NCI-H1694 treated with DMSO at 0.1 percent for 48 hours (cell line): Measurements from ENCODE around the gene GNGT2.
A peak's percentile ranks its signal among the peaks of the same experiment; 100 is the strongest.

Source experiments
- DNase-seq: peaks from one replicate; lab custom pipeline; 2025; lab: John Stamatoyannopoulos, UW

Gene GNGT2

GRCh38 chr17:49210158-49211029, at the start of gene GNGT2, which contains the start of gene ABI3:
Gene GNGT2, minus strand, starts transcription at chr17:49210574. Its CDS starts 3,152 bp downstream, at chr17:49207422.
Gene ABI3, plus strand, starts transcription at chr17:49210707. Its CDS starts 18 bp downstream, at chr17:49210725.
- no peak for DNase-seq

DNA sequence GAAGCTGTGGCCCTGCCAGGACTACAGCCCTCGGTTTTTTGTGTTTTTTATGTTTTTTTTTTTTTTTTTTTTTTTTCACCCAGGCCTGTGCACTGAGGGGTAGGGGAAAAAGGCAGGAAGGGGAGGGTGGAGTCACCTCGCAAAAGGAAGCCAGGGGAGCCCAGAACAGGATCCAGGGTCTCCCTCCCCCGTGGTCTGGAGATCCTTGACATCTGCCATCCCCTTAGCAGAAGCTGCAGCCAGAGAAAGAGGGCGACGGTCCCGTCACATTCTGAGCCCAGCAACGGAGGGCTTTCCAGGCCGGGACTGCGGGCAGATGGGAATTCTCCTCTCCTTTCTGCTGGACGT, 49.3 kb upstream of the GNGT2 start:
- no peak for DNase-seq

GRCh38 chr17:49258394-49258793, 48.0 kb upstream of the GNGT2 start:
- DNase-seq = no peak

DNA sequence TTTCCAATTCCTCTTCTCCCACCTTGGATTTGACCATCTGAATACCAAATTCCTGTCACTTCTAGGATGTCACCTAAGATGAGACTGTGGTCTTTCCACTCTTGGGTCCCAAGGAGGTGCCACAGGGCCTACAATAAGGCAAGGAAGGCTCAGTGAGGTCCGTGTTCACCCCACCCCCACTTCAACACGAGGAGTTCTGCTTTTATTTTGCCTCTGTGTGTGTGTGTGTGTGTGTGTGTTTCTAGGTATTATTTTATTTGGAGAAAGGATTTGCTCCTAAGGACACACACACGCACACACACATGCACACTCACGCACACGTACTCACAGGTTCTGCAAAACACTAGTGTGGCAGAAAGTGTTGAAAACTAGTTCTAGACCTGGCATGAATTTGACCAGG, 44.8 kb upstream of the GNGT2 start:
- DNase-seq = no peak

DNA sequence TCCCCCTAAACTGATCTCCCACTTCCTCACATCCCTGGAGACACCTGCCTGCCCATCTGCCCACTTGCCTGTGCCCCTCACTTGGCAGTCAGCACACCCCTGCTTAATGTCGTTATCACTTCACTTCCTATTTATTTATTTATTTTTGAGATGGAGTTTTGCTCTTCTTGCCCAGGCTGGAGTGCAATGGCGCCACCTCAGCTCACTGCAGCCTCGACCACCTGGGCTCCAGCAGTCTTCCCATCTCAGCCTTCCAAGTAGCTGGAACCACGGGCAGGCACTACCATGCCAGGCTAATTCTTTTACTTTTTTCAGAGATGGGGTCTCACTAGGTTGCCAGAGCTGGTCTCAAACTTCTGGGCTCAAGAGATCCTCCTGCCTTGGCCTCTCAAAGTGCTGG, 43.7 kb upstream of the GNGT2 start:
- DNase-seq = no peak

GRCh38 chr17:49252148-49252695, 41.8 kb upstream of the GNGT2 start:
- DNase-seq = no peak

- DNase-seq = no peak
Measured at GRCh38 chr17:49249890-49250522, 39.6 kb upstream of the GNGT2 start.

DNA sequence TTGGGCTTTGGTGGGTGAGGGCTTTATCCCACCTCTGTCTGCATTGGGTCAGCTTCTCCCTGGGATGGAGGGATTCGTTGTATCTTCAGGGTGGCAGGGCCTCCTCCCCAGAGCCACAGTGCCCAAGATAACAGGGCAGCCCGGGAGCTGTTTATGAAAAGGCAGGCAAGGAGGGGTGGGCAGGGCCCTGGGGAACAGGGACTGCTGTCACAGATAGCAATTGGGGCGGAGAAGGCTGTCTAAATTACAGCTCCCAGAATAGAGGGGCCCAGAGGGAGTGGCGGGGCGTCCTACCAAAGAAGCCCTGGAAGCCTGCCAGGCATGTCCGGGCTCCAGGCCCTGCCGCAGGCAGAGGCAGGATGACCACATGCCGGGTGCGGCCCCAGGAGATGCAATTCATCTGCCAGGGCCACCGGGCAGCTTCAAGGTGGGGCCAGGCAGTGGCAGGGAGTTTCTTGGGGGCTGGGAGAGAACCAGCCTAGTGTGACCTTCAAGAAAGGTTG, 39.0 kb upstream of the GNGT2 start:
- DNase-seq = no peak

DNA sequence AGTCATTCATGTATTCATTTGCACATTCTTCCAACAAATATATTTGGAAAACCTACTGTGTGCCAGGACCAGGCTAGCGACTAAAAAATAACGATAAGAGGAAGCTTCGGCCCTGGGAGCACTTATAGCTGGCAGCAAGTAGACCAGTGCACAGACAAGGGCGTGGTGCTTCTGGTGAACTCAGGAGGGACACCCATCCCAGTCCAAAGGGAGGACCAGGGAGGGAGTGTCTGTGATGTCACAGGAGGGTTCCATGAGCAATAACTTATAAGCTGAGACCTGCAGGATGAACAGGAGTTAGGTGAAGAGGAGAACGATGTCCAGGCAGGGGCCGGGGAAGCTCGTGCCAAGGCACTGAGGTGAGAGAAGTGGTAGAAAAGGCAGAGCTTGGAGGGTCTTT, 37.6 kb upstream of the GNGT2 start:
- DNase-seq = no peak

DNA sequence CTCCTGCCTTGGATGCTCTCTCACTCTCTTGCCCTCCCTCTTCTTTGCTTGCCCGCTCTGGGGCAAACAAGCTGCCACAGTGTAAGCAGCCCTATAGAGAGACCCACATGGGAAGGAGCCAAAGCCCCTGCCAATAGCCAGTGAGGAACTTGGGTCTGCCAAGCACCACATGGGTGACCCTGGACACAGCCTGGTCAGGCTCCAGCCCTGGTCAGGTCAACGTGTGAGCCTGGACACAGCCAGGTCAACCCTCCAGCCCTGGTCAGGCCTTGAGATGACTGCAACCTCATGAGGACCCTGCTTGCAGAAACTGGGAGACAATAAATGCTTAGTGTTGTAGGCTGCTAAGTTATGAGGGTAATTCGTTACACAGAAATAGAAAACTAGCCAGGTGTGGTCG, 34.5 kb upstream of the GNGT2 start:
- no peak for DNase-seq

DNA sequence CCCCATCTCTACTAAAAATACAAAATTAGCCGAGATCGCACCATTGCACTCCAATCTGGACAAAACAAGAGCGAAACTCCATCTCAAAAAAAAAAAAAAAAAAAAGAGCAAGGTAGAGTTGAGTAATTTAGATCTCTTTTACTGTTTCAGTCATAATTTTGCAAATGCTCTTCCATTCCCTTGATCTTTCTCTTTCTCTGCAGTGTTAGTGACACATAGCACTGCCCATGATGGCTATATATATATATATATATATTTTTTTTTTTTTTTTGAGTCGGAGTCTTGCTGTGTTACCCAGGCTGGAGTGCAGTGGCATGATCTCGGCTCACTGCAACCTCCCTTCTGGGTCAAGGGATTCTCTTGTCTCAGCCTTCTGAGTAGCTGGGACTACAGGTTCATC, 32.4 kb upstream of the GNGT2 start:
- DNase-seq = no peak

DNA sequence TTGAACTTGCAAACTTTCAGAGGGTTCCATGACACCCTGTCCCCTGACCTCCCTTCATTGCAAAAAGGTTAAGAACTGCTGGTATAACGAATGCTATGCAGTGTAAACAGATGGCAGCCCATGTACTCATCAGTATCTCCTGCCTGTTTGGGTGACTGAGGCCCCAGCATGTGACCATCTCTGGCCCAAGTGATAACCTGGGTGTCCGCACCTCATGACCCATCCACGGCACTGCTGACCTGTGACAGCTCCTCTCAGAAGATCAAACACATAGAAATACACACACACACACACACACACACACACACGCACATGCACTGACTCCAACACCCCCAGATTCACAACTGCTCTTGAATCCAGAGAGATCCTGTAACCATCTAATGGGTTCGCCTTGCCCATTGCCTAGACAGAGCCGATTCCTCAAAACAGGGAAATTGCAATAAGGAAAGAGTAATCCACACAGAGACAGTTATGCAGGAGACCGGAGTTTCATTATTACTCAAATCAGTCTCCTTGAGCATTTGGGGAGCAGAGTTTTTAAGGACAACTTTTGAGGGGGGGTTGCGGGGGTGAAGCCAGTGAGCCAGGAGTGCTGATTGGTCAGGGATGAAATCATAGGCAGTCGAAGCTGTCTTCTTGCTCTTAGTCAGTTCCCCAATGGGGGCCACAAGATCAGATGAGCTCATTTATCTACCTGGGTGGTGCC, 31.5 kb upstream of the GNGT2 start:
- no peak for DNase-seq

GRCh38 chr17:49241040-49241439, 30.7 kb upstream of the GNGT2 start:
- no peak for DNase-seq

GRCh38 chr17:49240619-49241018, 30.2 kb upstream of the GNGT2 start:
- DNase-seq = no peak

DNA sequence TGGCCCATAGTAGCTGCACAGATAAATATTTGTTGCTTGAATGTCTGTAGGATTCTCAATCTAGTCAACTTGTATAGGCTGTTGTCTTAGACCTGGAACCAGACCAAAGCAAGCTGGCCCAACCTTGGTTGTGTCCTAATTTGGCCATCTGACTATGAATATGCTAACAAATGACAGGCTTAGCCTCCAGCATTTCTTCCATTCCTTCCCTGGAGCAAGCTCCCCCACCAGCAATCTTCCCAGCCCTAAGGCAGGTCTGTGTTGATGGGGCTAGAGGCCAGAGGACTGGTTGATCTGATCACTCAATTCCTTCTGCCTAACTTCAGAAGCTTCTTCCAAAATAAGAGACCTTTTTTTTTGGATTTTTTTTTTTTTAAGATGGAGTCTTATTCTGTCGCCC, 29.6 kb upstream of the GNGT2 start:
- no peak for DNase-seq

GRCh38 chr17:49235896-49236295, 25.5 kb upstream of the GNGT2 start:
- no peak for DNase-seq

DNA sequence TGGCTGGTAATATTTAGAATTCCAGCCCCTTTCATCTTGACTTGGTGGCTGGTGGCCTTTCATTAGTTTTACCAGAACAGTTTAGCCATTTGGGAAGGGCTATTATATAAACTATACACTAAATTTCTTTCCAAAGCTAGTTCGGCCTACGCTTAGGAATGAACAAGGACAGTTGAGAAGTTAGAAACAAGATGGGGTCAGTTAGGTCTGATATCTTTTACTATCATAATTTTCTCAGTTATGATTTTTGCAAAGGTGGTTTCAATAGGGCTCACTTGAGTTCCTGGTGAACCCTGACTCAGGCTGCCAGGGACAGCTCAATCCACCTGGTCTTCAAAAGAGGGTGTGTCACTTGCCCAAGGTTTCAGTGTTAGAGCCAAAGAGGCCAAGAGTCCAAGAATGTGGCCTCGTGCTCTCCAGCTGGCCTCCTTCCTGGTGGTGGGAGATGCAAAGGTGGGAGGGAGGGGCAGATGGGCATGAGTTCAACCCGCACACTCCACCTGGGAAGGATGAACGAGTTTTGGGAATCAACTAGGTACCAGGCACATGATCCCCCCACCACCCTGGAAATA, 24.2 kb upstream of the GNGT2 start:
- DNase-seq = no peak

DNA sequence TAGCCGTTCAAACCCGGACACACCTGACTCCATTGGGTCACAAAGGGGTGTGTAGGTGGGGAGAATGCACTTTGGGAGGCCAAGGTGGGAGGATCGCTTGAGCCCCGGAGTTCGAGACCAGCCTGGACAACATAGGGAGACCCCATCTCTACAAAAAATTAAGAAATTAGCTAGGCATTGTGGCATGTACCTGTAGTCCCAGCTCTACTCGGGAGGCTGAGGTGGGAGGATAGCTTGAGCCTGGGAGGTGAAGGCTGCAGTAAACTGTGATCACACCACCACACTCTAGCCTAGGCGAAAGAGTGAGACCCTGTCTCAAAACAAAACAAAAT, 21.2 kb upstream of the GNGT2 start:
- DNase-seq = no peak

GRCh38 chr17:49230636-49231562, 20.5 kb upstream of the GNGT2 start, which contains the start of gene PHOSPHO1:
Gene PHOSPHO1, minus strand, starts transcription at chr17:49230787. Its CDS starts 4,096 bp downstream, at chr17:49226691.
- peak; percentile 27 for DNase-seq

DNA sequence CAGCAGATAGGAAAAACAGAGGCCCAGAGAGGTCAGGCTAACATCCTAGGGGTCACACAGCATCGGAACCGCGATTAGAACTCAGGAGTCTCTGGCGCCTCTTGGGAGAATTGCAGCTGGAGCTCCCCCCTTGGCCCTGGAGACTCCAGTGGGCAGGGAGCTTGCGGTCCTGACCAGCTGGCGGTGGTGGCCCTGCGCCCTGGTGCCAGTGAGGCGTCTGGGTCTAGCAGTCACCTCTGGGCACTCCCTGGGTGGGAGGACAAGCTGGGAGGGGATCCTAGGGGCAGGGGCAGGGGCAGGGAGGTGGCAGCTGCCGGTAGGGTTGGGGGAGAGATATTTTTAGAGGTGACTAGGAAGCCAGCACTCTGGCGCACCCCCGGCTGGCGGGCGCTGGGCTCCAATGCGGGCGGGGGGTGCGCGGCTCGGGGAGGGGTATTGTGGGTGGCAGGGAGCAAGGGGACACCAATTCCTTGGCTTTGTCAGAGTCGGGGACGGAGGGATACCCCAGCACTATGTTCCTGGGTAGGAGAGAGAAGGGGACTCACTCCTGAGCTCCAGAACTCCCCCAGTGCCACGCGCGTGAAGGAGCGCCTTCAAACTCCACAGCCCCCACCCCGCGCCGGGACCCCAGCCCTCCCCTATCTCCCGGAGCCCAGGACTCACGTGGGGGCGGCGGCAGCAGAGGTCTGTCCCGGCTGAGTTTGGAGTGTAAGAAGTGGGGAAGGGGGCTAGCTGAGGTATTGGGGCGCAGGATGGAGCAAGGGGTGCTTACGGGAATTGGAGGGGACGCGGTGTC, 19.6 kb upstream of the GNGT2 start:
- no peak for DNase-seq
